Measurements from ENCODE around the gene COIL. TPM values are rescaled to one million over a fixed set of nuclear protein-coding genes. Genes with fewer than 3 reads are reported as not detected.

The COIL gene
- total and polyA plus RNA-seq, 2 donors (not counting 1 experiment from before 2014, with no cell fraction given) = 3.7 to 19.8 TPM

- H3K9me3 ChIP-seq (ENCODE audit: control extremely low read depth in 1 of 3, control insufficient read depth in 2 of 3, insufficient read depth in 1 of 3, low read length in 2 of 3) = no peaks in the 10 kb centered on the region
- peaks cover 21 to 23% of the 10 kb centered on the region in 2 donors for H3K4me1 ChIP-seq (ENCODE audit: control insufficient read depth in 2 of 2, insufficient read depth in 2 of 2, low read length in 2 of 2)
- ATAC-seq (ENCODE audit: low read depth) (no peak), DNase-seq (no peak)
- H3K27me3 ChIP-seq (replicated peaks in 1 of 4; ENCODE audit: control extremely low read depth in 1 of 4, control insufficient read depth in 3 of 4, insufficient read depth in 4 of 4, low read length in 3 of 4) = no peaks in the 10 kb centered on the region
- no peak overlapping the region for H3K4me2 ChIP-seq (replicated peaks; ENCODE audit: low read depth, low read length, poor library complexity, severe bottlenecking)
- 84% methylated on average over 9 of the region's 9 CpGs for WGBS (ENCODE audit: insufficient coverage)
- H3K9ac ChIP-seq (ENCODE audit: low read length) = no peak overlapping the region
- no peak overlapping the region for H3K4me3 ChIP-seq (ENCODE audit: control extremely low read depth in 1 of 5, extremely low read depth in 1 of 5, insufficient read depth in 1 of 5, low read depth in 2 of 5, low read length in 4 of 5)
- ChIA-PET CTCF (interaction anchor here (0.6 to 1.6 kb wide), 2 partner anchors 11 to 1052 kb away, joined by 3 to 4 read pairs; no protein-coding TSS in a partner anchor), POLR2A (no interaction called here)
- no peak overlapping the region for H3K4me3 Mint-ChIP-seq
- H2AFZ ChIP-seq (ENCODE audit: insufficient read depth, low read depth, low read length, poor library complexity, severe bottlenecking) = no peak overlapping the region
- no peaks in the 10 kb centered on the region for H3K9me3 Mint-ChIP-seq (ENCODE audit: insufficient read depth)
- no peak for TF ChIP-seq EZH2 (IDR thresholded peaks at IDR 0.05; ENCODE audit: borderline replicate concordance, insufficient read depth, low read depth, low read length, poor library complexity, severe bottlenecking)
- TF ChIP-seq, protein P1, sequence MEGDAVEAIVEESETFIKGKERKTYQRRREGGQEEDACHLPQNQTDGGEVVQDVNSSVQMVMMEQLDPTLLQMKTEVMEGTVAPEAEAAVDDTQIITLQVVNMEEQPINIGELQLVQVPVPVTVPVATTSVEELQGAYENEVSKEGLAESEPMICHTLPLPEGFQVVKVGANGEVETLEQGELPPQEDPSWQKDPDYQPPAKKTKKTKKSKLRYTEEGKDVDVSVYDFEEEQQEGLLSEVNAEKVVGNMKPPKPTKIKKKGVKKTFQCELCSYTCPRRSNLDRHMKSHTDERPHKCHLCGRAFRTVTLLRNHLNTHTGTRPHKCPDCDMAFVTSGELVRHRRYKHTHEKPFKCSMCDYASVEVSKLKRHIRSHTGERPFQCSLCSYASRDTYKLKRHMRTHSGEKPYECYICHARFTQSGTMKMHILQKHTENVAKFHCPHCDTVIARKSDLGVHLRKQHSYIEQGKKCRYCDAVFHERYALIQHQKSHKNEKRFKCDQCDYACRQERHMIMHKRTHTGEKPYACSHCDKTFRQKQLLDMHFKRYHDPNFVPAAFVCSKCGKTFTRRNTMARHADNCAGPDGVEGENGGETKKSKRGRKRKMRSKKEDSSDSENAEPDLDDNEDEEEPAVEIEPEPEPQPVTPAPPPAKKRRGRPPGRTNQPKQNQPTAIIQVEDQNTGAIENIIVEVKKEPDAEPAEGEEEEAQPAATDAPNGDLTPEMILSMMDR (IDR thresholded peaks at IDR 0.05) = no peak
- peaks cover 4 to 91% of the 10 kb centered on the region in 2 experiments for H3K36me3 ChIP-seq (replicated peaks in 1 of 2; ENCODE audit: control extremely low read depth in 1 of 2, control insufficient read depth in 1 of 2, extremely low read depth in 1 of 2, insufficient read depth in 2 of 2, low read length in 1 of 2)
- no peak overlapping the region for H3K27ac Mint-ChIP-seq
- no peaks in the 10 kb centered on the region for H3K27me3 Mint-ChIP-seq
- H4K20me1 ChIP-seq (ENCODE audit: control insufficient read depth, insufficient read depth, low read length, poor library complexity, severe bottlenecking) = peaks cover 64% of the 10 kb centered on the region
- intact Hi-C loops (cut with micrococcal nuclease) = no loop called here
- peaks cover 31% of the 10 kb centered on the region for H3K4me1 Mint-ChIP-seq
- H3K79me2 ChIP-seq (ENCODE audit: control insufficient read depth, insufficient read depth, low read length) = peaks cover 62% of the 10 kb centered on the region
- H3K27ac ChIP-seq (ENCODE audit: low read length in 2 of 2) = no peak overlapping the region
These were observed 62.0 kb downstream of the COIL start for GRCh38 chr17:56898874-56899273.

DNA sequence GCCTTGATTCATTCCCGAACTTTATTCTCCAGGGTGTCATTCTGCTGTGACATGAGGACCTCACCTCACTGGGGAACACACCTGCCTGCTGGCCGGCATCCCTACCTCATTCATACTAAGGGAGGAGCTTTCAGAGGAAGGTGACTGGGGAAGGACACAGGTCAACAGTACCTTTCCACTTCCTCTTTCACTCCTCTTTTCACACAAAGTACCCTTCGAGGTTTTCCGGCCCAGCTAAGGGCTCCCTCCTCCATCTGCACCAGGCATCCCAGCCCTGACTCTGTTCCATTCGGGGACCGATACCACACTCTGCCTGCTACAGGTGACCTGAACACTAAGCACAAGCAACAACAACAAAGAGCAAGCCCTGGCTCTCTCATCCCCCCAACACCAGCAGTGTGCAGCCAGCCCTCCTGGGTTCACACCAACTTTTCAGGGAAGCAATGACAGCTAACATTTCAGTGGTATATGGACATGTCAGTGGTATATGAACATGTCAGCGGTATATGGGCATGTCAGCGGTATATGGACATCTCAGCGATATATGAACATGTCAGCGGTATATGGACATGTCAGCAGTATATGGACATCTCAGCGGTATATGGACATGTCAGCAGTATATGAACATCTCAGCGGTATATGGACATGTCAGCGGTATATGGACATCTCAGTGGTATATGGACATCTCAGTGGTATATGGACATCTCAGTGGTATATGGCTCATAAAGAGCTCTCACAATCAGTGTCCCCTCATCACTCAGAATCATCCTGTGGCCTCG is 63.0 kb downstream of the COIL start:
- H3K4me3 ChIP-seq (ENCODE audit: control extremely low read depth in 1 of 5, extremely low read depth in 1 of 5, insufficient read depth in 1 of 5, low read depth in 2 of 5, low read length in 4 of 5) = no peak overlapping the region
- peak overlapping the region; percentile 38 for H3K27ac Mint-ChIP-seq
- peaks cover 4 to 91% of the 10 kb centered on the region in 2 experiments for H3K36me3 ChIP-seq (replicated peaks in 1 of 2; ENCODE audit: control extremely low read depth in 1 of 2, control insufficient read depth in 1 of 2, extremely low read depth in 1 of 2, insufficient read depth in 2 of 2, low read length in 1 of 2)
- peaks cover 31% of the 10 kb centered on the region for H3K4me1 Mint-ChIP-seq
- H3K27ac ChIP-seq (ENCODE audit: low read length in 2 of 2) = peak overlapping the region in 1 of 2 donors; percentile 37
- no peak overlapping the region for H2AFZ ChIP-seq (ENCODE audit: insufficient read depth, low read depth, low read length, poor library complexity, severe bottlenecking)
- H3K4me3 Mint-ChIP-seq = peak overlapping the region; percentile 51
- H4K20me1 ChIP-seq (ENCODE audit: control insufficient read depth, insufficient read depth, low read length, poor library complexity, severe bottlenecking) = peaks cover 55% of the 10 kb centered on the region
- no peaks in the 10 kb centered on the region for H3K9me3 Mint-ChIP-seq (ENCODE audit: insufficient read depth)
- H3K27me3 ChIP-seq (replicated peaks in 1 of 4; ENCODE audit: control extremely low read depth in 1 of 4, control insufficient read depth in 3 of 4, insufficient read depth in 4 of 4, low read length in 3 of 4) = no peaks in the 10 kb centered on the region
- TF ChIP-seq, protein P1 (IDR thresholded peaks at IDR 0.05) = no peak
- no peak for TF ChIP-seq EZH2 (IDR thresholded peaks at IDR 0.05; ENCODE audit: borderline replicate concordance, insufficient read depth, low read depth, low read length, poor library complexity, severe bottlenecking)
- H3K9me3 ChIP-seq (ENCODE audit: control extremely low read depth in 1 of 3, control insufficient read depth in 2 of 3, insufficient read depth in 1 of 3, low read length in 2 of 3) = no peaks in the 10 kb centered on the region
- intact Hi-C loops (cut with micrococcal nuclease) = no loop called here
- peak; percentile 37 for DNase-seq
- peaks cover 52% of the 10 kb centered on the region for H3K79me2 ChIP-seq (ENCODE audit: control insufficient read depth, insufficient read depth, low read length)
- peaks cover 21 to 23% of the 10 kb centered on the region in 2 donors for H3K4me1 ChIP-seq (ENCODE audit: control insufficient read depth in 2 of 2, insufficient read depth in 2 of 2, low read length in 2 of 2)
- POLR2A ChIA-PET = no interaction called here
- WGBS (ENCODE audit: insufficient coverage) = 60% methylated on average over 11 of the region's 14 CpGs
- peak overlapping the region; percentile 51 for H3K4me2 ChIP-seq (replicated peaks; ENCODE audit: low read depth, low read length, poor library complexity, severe bottlenecking)
- no peaks in the 10 kb centered on the region for H3K27me3 Mint-ChIP-seq
- H3K9ac ChIP-seq (ENCODE audit: low read length) = no peak overlapping the region
- peak; percentile 73 for ATAC-seq (ENCODE audit: low read depth)
- CTCF ChIA-PET = interaction anchor here (1.5 to 1.6 kb wide), 2 partner anchors 12 to 42 kb away, joined by 4 read pairs; no protein-coding TSS in a partner anchor

Measured in B cell (primary cell).